Epithelial cell of proximal tubule (primary cell): Measurements from ENCODE around the gene PDE4D. TPM values are rescaled to one million over a fixed set of nuclear protein-coding genes. Genes with fewer than 3 reads are reported as not detected.

ENCODE experiments used
- DNase-seq: peaks from one replicate; pipeline ENCODE4 v3.0.0-alpha.2; 2011; ENCODE audit warnings: low read depth
- H3K4me3 ChIP-seq: 2 replicates; pipeline ENCODE4 v1.5.1; 2011; ENCODE audit warnings: low read depth, mild to moderate bottlenecking, low read length
- total RNA-seq: library from RNA; depleted of rRNA; stranded (reverse); fragments of >200 nt; gene quantifications from 2 replicates; pipeline ENCODE4 v1.2.3, GENCODE V29; 2015
- TF ChIP-seq, protein P1 (sequence below): conservative IDR thresholded peaks from 2 replicates; pipeline ENCODE4 v1.5.1; 2012; ENCODE audit warnings: low read depth, mild to moderate bottlenecking, low read length

Gene PDE4D
- total RNA-seq, 1 donor from 2014 or later, result 18.4 TPM

DNA sequence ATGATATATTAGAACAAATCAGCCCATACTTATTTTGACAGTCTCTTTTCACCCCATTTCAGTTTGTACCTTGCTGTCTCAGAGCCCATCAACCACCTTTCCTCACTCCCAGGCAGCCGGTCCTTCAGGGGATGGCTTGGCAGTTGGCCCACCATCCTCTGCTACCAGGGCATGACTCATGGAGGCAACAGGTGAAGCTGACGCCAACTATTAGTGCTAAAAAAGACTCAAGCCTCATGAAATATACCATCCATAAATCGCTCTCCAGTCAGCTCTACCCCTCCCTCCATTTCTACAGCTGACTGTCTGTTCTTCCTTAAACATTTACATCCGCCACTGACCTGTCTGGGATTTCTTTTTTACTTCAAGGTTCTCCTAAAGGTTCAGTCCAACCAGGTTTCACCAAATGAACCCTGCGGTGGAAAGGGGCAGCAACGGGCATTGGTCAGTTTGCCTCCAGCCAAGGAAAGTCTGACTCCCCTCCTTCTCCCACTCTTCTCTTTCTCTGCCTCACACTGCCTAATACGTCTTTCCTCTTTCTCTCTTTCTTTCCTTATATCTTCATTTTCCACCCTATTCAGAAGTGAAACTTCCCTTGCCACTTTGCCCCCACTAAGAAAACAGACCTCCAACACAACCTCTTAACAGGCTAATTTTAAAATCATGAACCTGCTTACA is 871.5 kb downstream of the PDE4D start:
- no peak overlapping the region for H3K4me3 ChIP-seq
- no peak for DNase-seq
- TF ChIP-seq, protein P1, sequence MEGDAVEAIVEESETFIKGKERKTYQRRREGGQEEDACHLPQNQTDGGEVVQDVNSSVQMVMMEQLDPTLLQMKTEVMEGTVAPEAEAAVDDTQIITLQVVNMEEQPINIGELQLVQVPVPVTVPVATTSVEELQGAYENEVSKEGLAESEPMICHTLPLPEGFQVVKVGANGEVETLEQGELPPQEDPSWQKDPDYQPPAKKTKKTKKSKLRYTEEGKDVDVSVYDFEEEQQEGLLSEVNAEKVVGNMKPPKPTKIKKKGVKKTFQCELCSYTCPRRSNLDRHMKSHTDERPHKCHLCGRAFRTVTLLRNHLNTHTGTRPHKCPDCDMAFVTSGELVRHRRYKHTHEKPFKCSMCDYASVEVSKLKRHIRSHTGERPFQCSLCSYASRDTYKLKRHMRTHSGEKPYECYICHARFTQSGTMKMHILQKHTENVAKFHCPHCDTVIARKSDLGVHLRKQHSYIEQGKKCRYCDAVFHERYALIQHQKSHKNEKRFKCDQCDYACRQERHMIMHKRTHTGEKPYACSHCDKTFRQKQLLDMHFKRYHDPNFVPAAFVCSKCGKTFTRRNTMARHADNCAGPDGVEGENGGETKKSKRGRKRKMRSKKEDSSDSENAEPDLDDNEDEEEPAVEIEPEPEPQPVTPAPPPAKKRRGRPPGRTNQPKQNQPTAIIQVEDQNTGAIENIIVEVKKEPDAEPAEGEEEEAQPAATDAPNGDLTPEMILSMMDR, result no peak

DNA sequence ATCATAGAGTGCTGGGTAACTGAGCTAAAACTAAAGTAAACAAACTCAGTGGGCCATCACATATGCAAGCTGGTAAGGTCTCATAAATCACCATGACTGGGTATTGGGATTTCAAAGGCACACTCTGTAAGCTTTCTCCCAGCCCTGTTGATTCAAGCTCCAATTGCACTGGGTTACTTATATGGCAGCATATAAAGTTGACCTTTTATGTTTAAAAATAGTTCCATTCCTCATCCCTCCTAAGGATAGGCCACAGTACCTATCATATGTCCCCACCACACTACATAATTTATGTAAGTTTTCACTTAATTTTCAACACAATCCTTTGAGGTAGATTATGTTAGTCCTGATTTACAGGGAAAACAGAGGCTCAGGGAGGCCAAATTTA is 872.2 kb downstream of the PDE4D start:
- TF ChIP-seq, protein P1, result no peak
- DNase-seq, result no peak
- H3K4me3 ChIP-seq, result no peak overlapping the region

DNA sequence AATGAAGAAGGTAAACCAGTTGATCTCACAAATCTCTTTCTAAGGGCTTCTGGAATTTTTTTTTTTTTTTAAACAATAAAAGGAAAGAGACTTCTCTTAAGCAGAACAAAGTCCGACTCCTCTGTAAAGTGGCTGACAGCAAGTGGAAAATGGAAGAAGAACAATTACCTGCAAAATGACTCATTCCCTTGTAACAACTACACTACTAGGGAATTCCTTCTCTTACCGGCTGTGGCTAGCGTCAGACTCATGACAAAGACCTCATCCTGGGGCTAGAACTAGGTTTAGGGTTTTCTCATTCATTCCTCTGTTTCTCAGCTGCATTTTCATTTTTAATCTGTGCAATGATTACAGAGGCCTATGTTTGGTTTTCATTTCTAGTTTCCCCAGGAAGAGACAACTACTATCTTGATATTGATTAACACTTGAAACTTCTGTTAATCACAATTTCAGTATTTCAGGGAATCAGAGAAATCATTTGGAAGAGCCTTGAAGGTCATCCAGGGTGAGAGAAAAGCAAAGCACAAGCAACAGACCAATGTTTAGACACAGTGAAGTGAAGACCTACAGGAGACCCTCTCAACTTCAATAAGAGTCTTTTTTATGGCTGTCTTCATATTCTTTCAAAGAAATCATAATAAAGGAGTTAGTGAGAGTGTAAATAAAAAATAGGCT is 872.8 kb downstream of the PDE4D start:
- peak; percentile 79 for DNase-seq
- H3K4me3 ChIP-seq, result no peak overlapping the region
- TF ChIP-seq, protein P1, result no peak

DNA sequence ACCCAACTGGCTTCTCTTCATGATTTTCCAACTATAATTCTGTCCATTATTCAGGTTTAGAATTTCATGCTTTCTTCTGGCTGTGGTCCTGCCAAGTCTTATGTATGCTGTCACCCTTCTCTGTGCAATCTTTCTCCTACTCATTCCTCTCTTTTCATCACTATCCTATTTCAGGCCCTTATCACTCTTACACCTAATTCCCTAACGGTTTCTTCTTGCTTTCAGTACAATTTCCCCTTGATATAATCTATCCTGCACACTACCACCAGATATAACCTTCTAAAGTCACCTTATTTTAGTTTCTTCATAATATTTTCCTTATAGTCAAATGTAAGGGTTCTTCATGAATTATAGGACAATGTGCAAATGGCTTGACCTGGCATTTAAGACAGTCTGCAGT is 874.4 kb downstream of the PDE4D start:
- H3K4me3 ChIP-seq, result no peak overlapping the region
- no peak for DNase-seq
- TF ChIP-seq, protein P1, result no peak

DNA sequence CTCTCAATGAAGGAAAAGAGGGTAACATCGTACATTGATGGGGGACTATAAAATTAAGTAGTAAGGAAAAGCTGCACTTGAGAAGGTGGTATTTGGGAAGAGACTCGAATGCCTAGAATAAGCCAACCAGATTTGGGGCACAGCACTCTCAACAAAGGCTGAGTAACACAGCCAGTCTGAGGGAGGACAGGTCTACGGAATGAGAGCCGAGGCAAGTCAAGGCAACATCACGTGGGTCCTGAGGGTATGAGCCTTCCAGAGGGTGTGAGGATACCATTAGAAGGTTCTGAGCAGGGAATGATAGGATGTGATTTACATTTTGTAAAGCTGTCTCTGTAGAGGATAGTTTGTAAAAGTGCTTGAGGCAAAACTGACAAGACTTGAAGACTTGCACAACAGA is 876.6 kb downstream of the PDE4D start:
- H3K4me3 ChIP-seq, result no peak overlapping the region
- TF ChIP-seq, protein P1, result no peak
- no peak for DNase-seq

DNA sequence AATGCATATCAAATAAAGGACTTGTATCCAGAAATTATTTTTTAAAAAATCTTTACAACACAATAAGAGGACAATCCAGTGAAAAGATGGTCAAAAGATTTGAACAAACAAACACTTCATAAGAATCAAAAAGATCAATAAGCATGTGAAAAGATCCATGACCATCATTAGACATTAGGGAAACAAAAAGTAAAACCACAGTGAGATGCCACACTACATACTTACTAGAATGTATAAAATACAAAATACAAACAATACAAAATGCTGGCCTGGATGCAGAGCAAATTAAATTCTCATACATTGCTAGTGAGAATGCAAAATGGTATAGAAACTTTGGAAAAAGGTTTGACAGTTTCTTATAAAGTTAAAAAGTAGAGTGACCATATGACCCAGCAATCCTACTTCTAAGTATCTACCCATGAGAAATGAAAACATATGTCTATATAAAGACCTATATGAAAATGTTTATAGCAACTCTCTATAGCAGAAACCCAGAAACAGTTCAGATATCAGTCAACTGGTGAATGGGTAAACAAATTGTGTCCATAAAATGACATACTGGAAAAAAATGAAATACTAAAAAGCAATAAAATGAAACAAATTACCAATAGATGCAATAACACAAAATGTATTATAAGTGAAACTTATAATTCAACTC is 884.6 kb downstream of the PDE4D start:
- H3K4me3 ChIP-seq, result no peak overlapping the region
- TF ChIP-seq, protein P1, result no peak
- DNase-seq, result no peak
